ENCODE data around the gene PLVAP. TPM values are rescaled to one million over a fixed set of nuclear protein-coding genes. Genes with fewer than 3 reads are reported as not detected.

Gene PLVAP
- total and polyA plus RNA-seq, 9 of the 15 experiments (the other 6 are each of a cell fraction or from before 2014, with no cell fraction given) = 0.09 to 0.84 (median 0.51) TPM; not detected in 4

DNA sequence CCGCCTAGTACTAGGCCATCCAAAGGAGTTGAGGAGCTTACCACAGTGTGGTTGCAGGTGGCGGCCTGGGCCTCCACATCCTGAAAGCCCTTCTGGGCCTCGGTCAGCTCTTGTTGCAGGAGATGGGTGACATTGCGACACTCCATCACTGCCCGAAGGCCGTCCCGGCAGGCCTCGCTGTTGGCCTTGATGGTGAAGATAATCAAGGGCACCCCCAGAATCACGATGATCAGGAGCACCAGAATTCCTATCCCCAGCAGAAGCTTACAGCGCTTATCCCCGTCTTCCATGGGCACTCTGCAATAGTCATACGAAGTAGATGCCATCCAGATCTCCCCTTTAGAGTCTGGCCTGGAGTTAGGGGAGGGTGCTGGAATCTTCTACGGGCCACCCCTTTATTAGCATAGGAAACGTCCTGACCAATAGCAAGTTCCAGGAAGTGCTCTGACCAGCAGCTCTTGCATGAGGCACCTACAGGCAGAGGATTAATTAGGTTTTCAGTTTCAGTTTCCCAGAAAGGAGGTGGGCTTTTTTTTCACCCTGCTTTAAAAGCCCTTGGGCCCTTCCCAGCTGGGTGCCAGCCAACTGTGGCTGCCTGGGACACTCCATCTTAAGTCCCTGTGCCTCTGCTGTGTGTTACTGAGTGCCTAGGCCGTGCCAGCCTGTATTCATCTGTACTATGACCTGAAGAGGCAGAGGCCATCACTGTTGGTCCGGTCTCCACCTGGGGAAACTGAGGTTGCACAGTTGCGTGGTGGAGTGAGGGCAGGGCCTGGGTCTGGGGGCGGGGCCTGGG lies 28.3 kb upstream of the PLVAP start, which contains the start of gene BST2 (continued):
- TF ChIP-seq, protein P1, sequence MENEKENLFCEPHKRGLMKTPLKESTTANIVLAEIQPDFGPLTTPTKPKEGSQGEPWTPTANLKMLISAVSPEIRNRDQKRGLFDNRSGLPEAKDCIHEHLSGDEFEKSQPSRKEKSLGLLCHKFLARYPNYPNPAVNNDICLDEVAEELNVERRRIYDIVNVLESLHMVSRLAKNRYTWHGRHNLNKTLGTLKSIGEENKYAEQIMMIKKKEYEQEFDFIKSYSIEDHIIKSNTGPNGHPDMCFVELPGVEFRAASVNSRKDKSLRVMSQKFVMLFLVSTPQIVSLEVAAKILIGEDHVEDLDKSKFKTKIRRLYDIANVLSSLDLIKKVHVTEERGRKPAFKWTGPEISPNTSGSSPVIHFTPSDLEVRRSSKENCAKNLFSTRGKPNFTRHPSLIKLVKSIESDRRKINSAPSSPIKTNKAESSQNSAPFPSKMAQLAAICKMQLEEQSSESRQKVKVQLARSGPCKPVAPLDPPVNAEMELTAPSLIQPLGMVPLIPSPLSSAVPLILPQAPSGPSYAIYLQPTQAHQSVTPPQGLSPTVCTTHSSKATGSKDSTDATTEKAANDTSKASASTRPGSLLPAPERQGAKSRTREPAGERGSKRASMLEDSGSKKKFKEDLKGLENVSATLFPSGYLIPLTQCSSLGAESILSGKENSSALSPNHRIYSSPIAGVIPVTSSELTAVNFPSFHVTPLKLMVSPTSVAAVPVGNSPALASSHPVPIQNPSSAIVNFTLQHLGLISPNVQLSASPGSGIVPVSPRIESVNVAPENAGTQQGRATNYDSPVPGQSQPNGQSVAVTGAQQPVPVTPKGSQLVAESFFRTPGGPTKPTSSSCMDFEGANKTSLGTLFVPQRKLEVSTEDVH (IDR thresholded peaks at IDR 0.05; ENCODE audit: low read depth, partially characterized antibody) = no peak
- TF ChIP-seq NFATC3 (IDR thresholded peaks at IDR 0.05) (no peak), FOXA1 (IDR thresholded peaks at IDR 0.05; ENCODE audit: borderline replicate concordance) (no peak), SIN3B (IDR thresholded peaks at IDR 0.05; ENCODE audit: low read depth) (no peak), ZNF766 (CRISPR knock-in tag; conservative IDR thresholded peaks at IDR 0.05) (0 out of 2 replicates have a peak, but pooled peaks have one; percentile 49), TCFL5 (CRISPR knock-in tag; conservative IDR thresholded peaks at IDR 0.05) (no peak), WHSC1 (IDR thresholded peaks at IDR 0.05; ENCODE audit: low read length) (no peak), MTA3 (IDR thresholded peaks at IDR 0.05; ENCODE audit: borderline replicate concordance) (peak; percentile 78; the same call in 1 of the 2 replicates), YBX1 (IDR thresholded peaks at IDR 0.05) (no peak), MBD2 (IDR thresholded peaks at IDR 0.05; ENCODE audit: borderline replicate concordance, low read depth) (peak; percentile 41; the same call in 1 of the 2 replicates), POLR2G (IDR thresholded peaks at IDR 0.05; ENCODE audit: low read depth, low read length) (peak; percentile 75), SRSF7 (optimal IDR thresholded peaks at IDR 0.05; ENCODE audit: low read depth, low read length) (no peak), SMARCA5 (IDR thresholded peaks at IDR 0.05) (no peak), CBFB (CRISPR knock-in tag; IDR thresholded peaks at IDR 0.05) (no peak), ILK (tag; IDR thresholded peaks at IDR 0.05; ENCODE audit: borderline replicate concordance, low read depth) (no peak), TFAM (CRISPR knock-in tag; conservative IDR thresholded peaks at IDR 0.05) (no peak), ETV1 (tag; conservative IDR thresholded peaks at IDR 0.05; ENCODE audit: low read depth) (no peak)
- TF ChIP-seq, protein P2, sequence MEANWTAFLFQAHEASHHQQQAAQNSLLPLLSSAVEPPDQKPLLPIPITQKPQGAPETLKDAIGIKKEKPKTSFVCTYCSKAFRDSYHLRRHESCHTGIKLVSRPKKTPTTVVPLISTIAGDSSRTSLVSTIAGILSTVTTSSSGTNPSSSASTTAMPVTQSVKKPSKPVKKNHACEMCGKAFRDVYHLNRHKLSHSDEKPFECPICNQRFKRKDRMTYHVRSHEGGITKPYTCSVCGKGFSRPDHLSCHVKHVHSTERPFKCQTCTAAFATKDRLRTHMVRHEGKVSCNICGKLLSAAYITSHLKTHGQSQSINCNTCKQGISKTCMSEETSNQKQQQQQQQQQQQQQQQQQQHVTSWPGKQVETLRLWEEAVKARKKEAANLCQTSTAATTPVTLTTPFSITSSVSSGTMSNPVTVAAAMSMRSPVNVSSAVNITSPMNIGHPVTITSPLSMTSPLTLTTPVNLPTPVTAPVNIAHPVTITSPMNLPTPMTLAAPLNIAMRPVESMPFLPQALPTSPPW (CRISPR knock-in tag; IDR thresholded peaks at IDR 0.05) = peak; percentile 22; the same call in 1 of the 2 replicates
- TF ChIP-seq, protein P3, sequence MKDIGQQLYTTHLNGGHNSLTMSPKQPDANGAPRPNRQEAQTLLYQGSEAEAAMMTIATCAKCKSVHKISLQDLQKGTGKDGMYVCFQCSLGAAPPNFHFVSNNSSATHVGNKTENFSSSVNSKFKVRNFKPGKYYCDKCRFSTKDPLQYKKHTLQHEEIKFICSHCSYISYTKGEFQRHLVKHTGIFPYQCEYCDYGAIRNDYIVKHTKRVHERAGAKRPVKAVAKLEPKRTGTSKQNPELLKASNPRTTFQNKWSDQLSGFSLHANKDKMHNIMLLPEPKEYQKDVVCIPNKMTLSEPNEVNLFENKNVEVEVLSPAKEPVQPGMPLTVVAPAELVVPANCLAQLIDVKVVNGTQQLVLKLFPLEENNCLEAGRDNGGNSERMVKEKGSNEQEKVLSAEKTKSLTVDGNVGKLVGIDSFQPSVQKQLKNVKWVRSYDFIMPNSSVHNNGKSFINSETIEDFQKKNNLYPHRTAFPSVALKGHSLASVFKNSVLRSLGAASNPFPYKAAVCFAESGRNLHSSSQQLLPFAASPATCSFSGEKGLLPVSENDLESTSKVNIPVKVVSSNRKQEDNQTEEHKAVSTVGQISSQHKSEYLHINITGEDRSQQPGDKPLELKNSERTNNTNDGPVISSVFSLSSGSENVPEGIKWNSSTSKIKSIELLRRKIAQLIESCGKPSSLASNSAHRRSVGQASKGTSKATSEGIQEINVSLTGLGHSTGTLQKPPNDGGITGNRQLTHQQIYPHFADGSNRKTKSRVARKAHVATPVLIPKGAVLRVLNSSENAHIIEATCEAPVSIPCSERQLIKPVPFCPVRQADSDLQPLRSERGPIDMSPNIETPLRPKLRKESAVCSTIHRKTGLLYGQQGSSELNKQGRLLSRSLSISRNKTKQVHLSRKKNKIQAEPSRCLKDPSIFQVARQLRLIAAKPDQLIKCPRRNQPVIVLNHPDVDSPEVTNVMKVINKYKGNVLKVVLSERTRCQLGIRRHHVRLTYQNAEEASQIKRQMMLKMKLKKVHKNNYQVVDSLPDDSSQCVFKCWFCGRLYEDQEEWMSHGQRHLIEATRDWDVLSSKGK (CRISPR knock-in tag; IDR thresholded peaks at IDR 0.05) = no peak
- TF ChIP-seq, protein P4, sequence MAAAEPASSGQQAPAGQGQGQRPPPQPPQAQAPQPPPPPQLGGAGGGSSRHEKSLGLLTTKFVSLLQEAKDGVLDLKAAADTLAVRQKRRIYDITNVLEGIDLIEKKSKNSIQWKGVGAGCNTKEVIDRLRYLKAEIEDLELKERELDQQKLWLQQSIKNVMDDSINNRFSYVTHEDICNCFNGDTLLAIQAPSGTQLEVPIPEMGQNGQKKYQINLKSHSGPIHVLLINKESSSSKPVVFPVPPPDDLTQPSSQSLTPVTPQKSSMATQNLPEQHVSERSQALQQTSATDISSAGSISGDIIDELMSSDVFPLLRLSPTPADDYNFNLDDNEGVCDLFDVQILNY (CRISPR knock-in tag; IDR thresholded peaks at IDR 0.05) = no peak

Data from K562 (cell line).